ENCODE measurements around the gene RPL12. TPM values are rescaled to one million over a fixed set of nuclear protein-coding genes. Genes with fewer than 3 reads are reported as not detected.

Gene RPL12
- total and polyA plus RNA-seq, 2 donors (not counting 1 experiment from before 2014, with no cell fraction given), result 1,334 to 3,459 TPM

GRCh38 chr9:127500862-127501261, 49.7 kb upstream of the RPL12 start:
- H3K4me1 ChIP-seq (ENCODE audit: control insufficient read depth in 2 of 2, insufficient read depth in 2 of 2, low read length in 2 of 2), result no peaks in the 10 kb centered on the region
- CTCF ChIA-PET, result interaction anchor here (1.1 to 1.5 kb wide), 3 partner anchors 86 to 421 kb away, joined by 3 to 7 read pairs (median 6); no protein-coding TSS in a partner anchor
- H3K4me3 Mint-ChIP-seq, result no peak overlapping the region
- no peak overlapping the region for H3K9ac ChIP-seq (ENCODE audit: low read length)
- H2AFZ ChIP-seq (ENCODE audit: insufficient read depth, low read depth, low read length, poor library complexity, severe bottlenecking), result no peak overlapping the region
- intact Hi-C loops (cut with micrococcal nuclease), result no loop called here
- POLR2A ChIA-PET, result no interaction called here
- no peaks in the 10 kb centered on the region for H3K79me2 ChIP-seq (ENCODE audit: control insufficient read depth, insufficient read depth, low read length)
- no peak overlapping the region for H3K27ac Mint-ChIP-seq
- 92% methylated on average over 9 of the region's 9 CpGs for WGBS (ENCODE audit: insufficient coverage)
- no peaks in the 10 kb centered on the region for H3K27me3 ChIP-seq (replicated peaks in 1 of 4; ENCODE audit: control extremely low read depth in 1 of 4, control insufficient read depth in 3 of 4, insufficient read depth in 4 of 4, low read length in 3 of 4)
- ATAC-seq (ENCODE audit: low read depth) (no peak), DNase-seq (no peak)
- H3K9me3 ChIP-seq (ENCODE audit: control extremely low read depth in 1 of 3, control insufficient read depth in 2 of 3, insufficient read depth in 1 of 3, low read length in 2 of 3), result no peaks in the 10 kb centered on the region
- no peaks in the 10 kb centered on the region for H4K20me1 ChIP-seq (ENCODE audit: control insufficient read depth, insufficient read depth, low read length, poor library complexity, severe bottlenecking)
- peaks cover 0 to 25% of the 10 kb centered on the region in 2 experiments for H3K36me3 ChIP-seq (replicated peaks in 1 of 2; ENCODE audit: control extremely low read depth in 1 of 2, control insufficient read depth in 1 of 2, extremely low read depth in 1 of 2, insufficient read depth in 2 of 2, low read length in 1 of 2)
- H3K27ac ChIP-seq (ENCODE audit: low read length in 2 of 2), result no peak overlapping the region
- no peaks in the 10 kb centered on the region for H3K4me1 Mint-ChIP-seq
- no peak overlapping the region for H3K4me3 ChIP-seq (ENCODE audit: control extremely low read depth in 1 of 5, extremely low read depth in 1 of 5, insufficient read depth in 1 of 5, low read depth in 2 of 5, low read length in 4 of 5)
- H3K4me2 ChIP-seq (replicated peaks; ENCODE audit: low read depth, low read length, poor library complexity, severe bottlenecking), result no peak overlapping the region
- TF ChIP-seq EZH2 (IDR thresholded peaks at IDR 0.05; ENCODE audit: borderline replicate concordance, insufficient read depth, low read depth, low read length, poor library complexity, severe bottlenecking) (no peak), CTCF (IDR thresholded peaks at IDR 0.05) (no peak)
- no peaks in the 10 kb centered on the region for H3K27me3 Mint-ChIP-seq
- no peaks in the 10 kb centered on the region for H3K9me3 Mint-ChIP-seq (ENCODE audit: insufficient read depth)

GRCh38 chr9:127500399-127500798, 49.2 kb upstream of the RPL12 start:
- ChIA-PET CTCF (interaction anchor here (1.1 to 1.8 kb wide), 5 partner anchors 84 to 421 kb away, joined by 3 to 7 read pairs (median 4); no protein-coding TSS in a partner anchor), POLR2A (no interaction called here)
- Mint-ChIP-seq H3K27ac (no peak overlapping the region), H3K4me1 (no peaks in the 10 kb centered on the region), H3K27me3 (no peaks in the 10 kb centered on the region), H3K4me3 (no peak overlapping the region), H3K9me3 (ENCODE audit: insufficient read depth) (no peaks in the 10 kb centered on the region)
- Histone ChIP-seq H3K79me2 (ENCODE audit: control insufficient read depth, insufficient read depth, low read length) (no peaks in the 10 kb centered on the region), H3K4me3 (ENCODE audit: control extremely low read depth in 1 of 5, extremely low read depth in 1 of 5, insufficient read depth in 1 of 5, low read depth in 2 of 5, low read length in 4 of 5) (no peak overlapping the region), H3K4me2 (replicated peaks; ENCODE audit: low read depth, low read length, poor library complexity, severe bottlenecking) (no peak overlapping the region), H3K27ac (ENCODE audit: low read length in 2 of 2) (no peak overlapping the region), H2AFZ (ENCODE audit: insufficient read depth, low read depth, low read length, poor library complexity, severe bottlenecking) (no peak overlapping the region), H3K4me1 (ENCODE audit: control insufficient read depth in 2 of 2, insufficient read depth in 2 of 2, low read length in 2 of 2) (no peaks in the 10 kb centered on the region), H3K9ac (ENCODE audit: low read length) (no peak overlapping the region), H3K27me3 (replicated peaks in 1 of 4; ENCODE audit: control extremely low read depth in 1 of 4, control insufficient read depth in 3 of 4, insufficient read depth in 4 of 4, low read length in 3 of 4) (no peaks in the 10 kb centered on the region), H3K36me3 (replicated peaks in 1 of 2; ENCODE audit: control extremely low read depth in 1 of 2, control insufficient read depth in 1 of 2, extremely low read depth in 1 of 2, insufficient read depth in 2 of 2, low read length in 1 of 2) (peaks cover 0 to 30% of the 10 kb centered on the region in 2 experiments), H3K9me3 (ENCODE audit: control extremely low read depth in 1 of 3, control insufficient read depth in 2 of 3, insufficient read depth in 1 of 3, low read length in 2 of 3) (no peaks in the 10 kb centered on the region), H4K20me1 (ENCODE audit: control insufficient read depth, insufficient read depth, low read length, poor library complexity, severe bottlenecking) (no peaks in the 10 kb centered on the region)
- DNase-seq, result no peak
- WGBS (ENCODE audit: insufficient coverage), result 76% methylated on average over 2 of the region's 6 CpGs
- intact Hi-C loops (cut with micrococcal nuclease), result no loop called here
- no peak for ATAC-seq (ENCODE audit: low read depth)
- TF ChIP-seq CTCF (IDR thresholded peaks at IDR 0.05) (no peak), EZH2 (IDR thresholded peaks at IDR 0.05; ENCODE audit: borderline replicate concordance, insufficient read depth, low read depth, low read length, poor library complexity, severe bottlenecking) (no peak)
